HepG2 (cell line): ENCODE data around the gene C17orf58. TPM values are rescaled to one million over a fixed set of nuclear protein-coding genes. Genes with fewer than 3 reads are reported as not detected.
A peak's percentile ranks its signal among the peaks of the same experiment; 100 is the strongest.

Experiments used
- DDIT3 ChIP-seq: sonication (generic); formaldehyde crosslinking; IDR thresholded peaks from 2 replicates; pipeline ENCODE4 v1.4.0; 2020; ENCODE audit warnings: mild to moderate bottlenecking, missing genetic modification reagents
- GABPB1 ChIP-seq: IDR thresholded peaks from 2 replicates; pipeline ENCODE4 v1.6.1; 2016; ENCODE audit warnings: mild to moderate bottlenecking, missing genetic modification reagents, moderate library complexity, missing compliant biosample characterization
- HDAC6 ChIP-seq: fragments of 200-600 bp; sonication (generic); IDR thresholded peaks from 2 replicates; pipeline ENCODE4 v1.7.0; 2017; ENCODE audit warnings: mild to moderate bottlenecking, antibody characterized with exemption, low read length, low read depth
- HIVEP1 ChIP-seq: sonication (generic); formaldehyde crosslinking; IDR thresholded peaks from 2 replicates; pipeline ENCODE4 v1.4.0; 2020; ENCODE audit warnings: mild to moderate bottlenecking, missing genetic modification reagents
- IRX3 ChIP-seq: sonication (generic); formaldehyde crosslinking; IDR thresholded peaks from 2 replicates; pipeline ENCODE4 v1.8.1; 2023; ENCODE audit warnings: mild to moderate bottlenecking, low read depth, missing genetic modification reagents, borderline replicate concordance
- ISL2 ChIP-seq: sonication (generic); formaldehyde crosslinking; IDR thresholded peaks from 2 replicates; pipeline ENCODE4 v1.5.0; 2020; ENCODE audit warnings: missing genetic modification reagents
- KMT2B ChIP-seq: IDR thresholded peaks from 2 replicates; pipeline ENCODE4 v1.6.1; 2016; ENCODE audit warnings: missing genetic modification reagents, missing compliant biosample characterization
- MTA3 ChIP-seq: sonication (generic); formaldehyde crosslinking; IDR thresholded peaks from 2 replicates; pipeline ENCODE4 v1.4.0; 2020; ENCODE audit warnings: missing genetic modification reagents
- NFE2L2 ChIP-seq: fragments of 150-350 bp; IDR thresholded peaks from 2 replicates; pipeline ENCODE4 v1.6.1; 2014; ENCODE audit warnings: low read length
- NFYB ChIP-seq: sonication (generic); formaldehyde crosslinking; IDR thresholded peaks from 2 replicates; pipeline ENCODE4 v1.4.0; 2020; ENCODE audit warnings: missing genetic modification reagents
- PCBP2 ChIP-seq: fragments of 200-400 bp; formaldehyde crosslinking; optimal IDR thresholded peaks from 2 replicates; pipeline ENCODE3; 2018; ENCODE audit warnings: low read length, low read depth; ENCODE audit not compliant: poor library complexity, severe bottlenecking
- PRMT3 ChIP-seq: sonication (generic); formaldehyde crosslinking; IDR thresholded peaks from 2 replicates; pipeline ENCODE4 v1.8.1; 2022; ENCODE audit warnings: low read depth, mild to moderate bottlenecking, moderate library complexity, missing genetic modification reagents, borderline replicate concordance
- SIN3B ChIP-seq: fragments of 150-350 bp; IDR thresholded peaks from 2 replicates; pipeline ENCODE4 v1.6.1; 2014; ENCODE audit warnings: low read length
- SIX1 ChIP-seq: sonication (generic); formaldehyde crosslinking; IDR thresholded peaks from 2 replicates; pipeline ENCODE4 v1.4.0; 2020; ENCODE audit warnings: missing genetic modification reagents, borderline replicate concordance
- SUZ12 ChIP-seq: fragments of 150-350 bp; IDR thresholded peaks from 2 replicates; pipeline ENCODE4 v1.6.1; 2014; ENCODE audit warnings: low read depth, low read length
- SYNCRIP ChIP-seq: fragments of 200-400 bp; formaldehyde crosslinking; IDR thresholded peaks from 2 replicates; pipeline ENCODE4 v1.6.1; 2018; ENCODE audit warnings: mild to moderate bottlenecking, low read depth, low read length; ENCODE audit not compliant: insufficient read depth
- U2AF2 ChIP-seq: fragments of 200-400 bp; formaldehyde crosslinking; IDR thresholded peaks from 2 replicates; pipeline ENCODE4 v1.6.1; 2017; ENCODE audit warnings: low read depth, mild to moderate bottlenecking, low read length
- ZNF17 ChIP-seq: sonication (generic); formaldehyde crosslinking; IDR thresholded peaks from 2 replicates; pipeline ENCODE4 v1.5.0; 2020; ENCODE audit warnings: mild to moderate bottlenecking, missing genetic modification reagents
- ZNF3 ChIP-seq: IDR thresholded peaks from 2 replicates; pipeline ENCODE4 v1.7.0; 2017; ENCODE audit warnings: inconsistent platforms
- ZNF30 ChIP-seq: sonication (generic); formaldehyde crosslinking; IDR thresholded peaks from 2 replicates; pipeline ENCODE4 v1.5.0; 2020; ENCODE audit warnings: mild to moderate bottlenecking, missing genetic modification reagents
- ZNF510 ChIP-seq: sonication (generic); formaldehyde crosslinking; IDR thresholded peaks from 2 replicates; pipeline ENCODE4 v1.4.0; 2020; ENCODE audit warnings: low read depth, mild to moderate bottlenecking, missing genetic modification reagents
- ZNF543 ChIP-seq: sonication (generic); formaldehyde crosslinking; IDR thresholded peaks from 2 replicates; pipeline ENCODE4 v1.4.0; 2020; ENCODE audit warnings: mild to moderate bottlenecking, missing genetic modification reagents
- ZNF562 ChIP-seq: sonication (generic); formaldehyde crosslinking; IDR thresholded peaks from 2 replicates; pipeline ENCODE4 v1.8.0; 2022; ENCODE audit warnings: missing genetic modification reagents, borderline replicate concordance
- ZNF720 ChIP-seq: sonication (generic); formaldehyde crosslinking; IDR thresholded peaks from 2 replicates; pipeline ENCODE4 v1.4.0; 2020; ENCODE audit warnings: missing genetic modification reagents
- ZNF891 ChIP-seq: sonication (generic); formaldehyde crosslinking; IDR thresholded peaks from 2 replicates; pipeline ENCODE4 v1.5.0; 2020; ENCODE audit warnings: mild to moderate bottlenecking, missing genetic modification reagents
- polyA plus RNA-seq, 8 experiments: library from polyadenylated mRNA; depleted of rRNA in 3 of 8; stranded (reverse) in 7 of 8; unstranded in 1 of 8; fragments of >200 nt; fragmentation: Illumina TruSeq in 4 of 8; extraction: Trizol in 4 of 8; gene quantifications; 2 replicates each; pipeline versions ENCODE4 v1.2.1 to v1.2.3, GENCODE V29; 2011 to 2016; ENCODE audit warnings: low read depth in 4 of 8, missing spikeins in 1 of 8, mixed read lengths in 1 of 8; ENCODE audit not compliant: insufficient read depth in 1 of 8
- total RNA-seq, 5 experiments: library from RNA; depleted of rRNA; stranded (reverse); fragments of >200 nt; fragmentation: Illumina TruSeq; extraction: Trizol; gene quantifications; 2 replicates each; pipeline ENCODE4 v1.2.3, GENCODE V29; 2016; ENCODE audit warnings: low read depth in 1 of 5
- TF ChIP-seq, protein P1 (sequence below): sonication (generic); formaldehyde crosslinking; IDR thresholded peaks from 2 replicates; pipeline ENCODE4 v1.8.1; 2023; ENCODE audit warnings: missing genetic modification reagents, mild to moderate bottlenecking, borderline replicate concordance
- TF ChIP-seq, protein P2 (sequence below): sonication (generic); formaldehyde crosslinking; IDR thresholded peaks from 2 replicates; pipeline ENCODE4 v1.8.1; 2023; ENCODE audit warnings: mild to moderate bottlenecking, moderate library complexity, missing genetic modification reagents
- TF ChIP-seq, protein P3 (sequence below): sonication (generic); formaldehyde crosslinking; IDR thresholded peaks from 2 replicates; pipeline ENCODE4 v1.4.0; 2020; ENCODE audit warnings: missing genetic modification reagents

C17orf58 gene
- total and polyA plus RNA-seq, 2 of the 13 experiments (the other 11 are each of a cell fraction or from before 2014, with no cell fraction given), result 15.6 to 15.8 TPM

DNA sequence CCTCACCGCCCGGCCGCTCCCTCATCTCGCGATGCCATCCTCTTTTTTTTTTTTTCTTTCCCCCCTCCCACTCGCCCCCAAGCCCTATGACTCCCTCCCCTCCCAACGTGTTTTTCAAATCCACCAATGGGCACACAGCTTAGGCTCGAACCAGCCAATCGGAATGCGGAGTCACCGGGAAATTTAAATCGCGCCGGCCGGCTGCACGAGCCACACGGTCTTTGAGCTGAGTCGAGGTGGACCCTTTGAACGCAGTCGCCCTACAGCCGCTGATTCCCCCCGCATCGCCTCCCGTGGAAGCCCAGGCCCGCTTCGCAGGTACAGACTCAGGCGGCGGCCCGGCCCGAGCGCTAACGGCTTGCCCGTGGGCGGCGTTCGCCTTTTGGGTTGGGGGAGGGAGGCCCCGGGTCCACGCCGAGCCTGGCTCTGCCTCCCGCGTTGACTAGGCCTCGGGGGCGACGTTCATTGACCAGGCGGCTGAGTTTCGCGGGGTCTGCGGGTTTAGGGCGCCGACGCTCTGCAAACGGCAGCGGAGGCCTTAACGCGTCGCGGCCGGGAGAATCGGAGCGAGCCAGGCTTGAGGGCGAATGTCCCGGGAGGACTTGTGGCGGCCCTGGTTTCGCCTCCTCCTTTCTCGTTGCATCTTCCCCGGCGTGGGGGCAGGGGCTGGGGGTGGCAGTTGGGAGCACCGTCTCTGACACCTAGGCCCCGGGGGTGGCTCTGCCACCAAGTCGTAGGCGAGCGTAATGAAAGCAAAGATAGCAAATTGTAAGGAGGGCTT is 39.4 kb upstream of the C17orf58 start, which contains the start of gene KPNA2 (continued):
- TF ChIP-seq, protein P1, sequence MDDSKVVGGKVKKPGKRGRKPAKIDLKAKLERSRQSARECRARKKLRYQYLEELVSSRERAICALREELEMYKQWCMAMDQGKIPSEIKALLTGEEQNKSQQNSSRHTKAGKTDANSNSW (CRISPR knock-in tag), result peak; percentile 93
- TF ChIP-seq U2AF2 (no peak), SIN3B (peak; percentile 90), NFE2L2 (no peak; the same call in 1 of the 2 replicates), ZNF17 (CRISPR knock-in tag) (no peak), SIX1 (CRISPR knock-in tag) (no peak), KMT2B (CRISPR knock-in tag) (peak; percentile 79; the same call in 1 of the 2 replicates), ZNF720 (CRISPR knock-in tag) (no peak), ZNF562 (CRISPR knock-in tag) (no peak), ZNF891 (CRISPR knock-in tag) (peak; percentile 99), HDAC6 (no peak), SUZ12 (no peak), DDIT3 (no peak), GABPB1 (CRISPR knock-in tag) (peak; percentile 81; the same call in 1 of the 2 replicates), PRMT3 (CRISPR knock-in tag) (peak; percentile 71; the same call in 1 of the 2 replicates), ZNF510 (CRISPR knock-in tag) (no peak), ZNF543 (CRISPR knock-in tag) (0 out of 2 replicates have a peak, but pooled peaks have one; percentile 53), HIVEP1 (CRISPR knock-in tag) (peak; percentile 87), ZNF3 (peak; percentile 37; the same call in 1 of the 2 replicates), NFYB (CRISPR knock-in tag) (peak; percentile 90), SYNCRIP (no peak), PCBP2 (no peak), IRX3 (CRISPR knock-in tag) (peak; percentile 91), ZNF30 (CRISPR knock-in tag) (peak; percentile 96), ISL2 (peak; percentile 70; the same call in 1 of the 2 replicates), MTA3 (CRISPR knock-in tag) (no peak)
- TF ChIP-seq, protein P2, sequence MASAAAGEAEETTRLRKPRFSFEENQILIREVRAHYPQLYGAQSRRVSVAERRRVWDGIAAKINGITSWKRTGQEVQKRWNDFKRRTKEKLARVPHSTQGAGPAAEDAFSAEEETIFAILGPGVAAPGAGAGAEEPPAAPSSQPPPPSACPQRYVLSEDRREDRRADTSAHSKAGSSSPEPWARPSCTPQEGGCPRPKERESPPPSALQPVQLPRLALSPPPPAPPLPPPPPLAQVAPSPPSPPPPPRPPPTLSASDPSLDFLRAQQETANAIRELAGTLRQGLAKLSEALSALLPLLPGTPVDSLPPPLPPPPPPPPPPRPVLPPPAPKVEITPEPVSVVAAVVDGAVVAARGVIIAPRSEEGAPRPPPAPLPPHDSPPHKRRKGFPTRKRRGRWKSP (CRISPR knock-in tag), result peak; percentile 89
- TF ChIP-seq, protein P3, sequence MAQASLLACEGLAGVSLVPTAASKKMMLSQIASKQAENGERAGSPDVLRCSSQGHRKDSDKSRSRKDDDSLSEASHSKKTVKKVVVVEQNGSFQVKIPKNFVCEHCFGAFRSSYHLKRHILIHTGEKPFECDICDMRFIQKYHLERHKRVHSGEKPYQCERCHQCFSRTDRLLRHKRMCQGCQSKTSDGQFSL (CRISPR knock-in tag), result no peak
